ENCODE measurements around the gene PRRC2B. TPM values are rescaled to one million over a fixed set of nuclear protein-coding genes. Genes with fewer than 3 reads are reported as not detected.

The PRRC2B gene
- total and polyA plus RNA-seq, 7 donors: 22.7 to 114 (median 63.6) TPM

GRCh38 chr9:131397100-131397790 is 3.4 kb downstream of the PRRC2B start:
- ATAC-seq: no peak
- H3K27ac ChIP-seq: peak overlapping the region; percentile 95
- no peak for DNase-seq
- 26 to 42% (median 32%) methylated on average over 8 of the region's 8 CpGs for WGBS, 3 donors
- H3K4me3 ChIP-seq: peak overlapping the region; percentile 76
- TF ChIP-seq, protein P1, sequence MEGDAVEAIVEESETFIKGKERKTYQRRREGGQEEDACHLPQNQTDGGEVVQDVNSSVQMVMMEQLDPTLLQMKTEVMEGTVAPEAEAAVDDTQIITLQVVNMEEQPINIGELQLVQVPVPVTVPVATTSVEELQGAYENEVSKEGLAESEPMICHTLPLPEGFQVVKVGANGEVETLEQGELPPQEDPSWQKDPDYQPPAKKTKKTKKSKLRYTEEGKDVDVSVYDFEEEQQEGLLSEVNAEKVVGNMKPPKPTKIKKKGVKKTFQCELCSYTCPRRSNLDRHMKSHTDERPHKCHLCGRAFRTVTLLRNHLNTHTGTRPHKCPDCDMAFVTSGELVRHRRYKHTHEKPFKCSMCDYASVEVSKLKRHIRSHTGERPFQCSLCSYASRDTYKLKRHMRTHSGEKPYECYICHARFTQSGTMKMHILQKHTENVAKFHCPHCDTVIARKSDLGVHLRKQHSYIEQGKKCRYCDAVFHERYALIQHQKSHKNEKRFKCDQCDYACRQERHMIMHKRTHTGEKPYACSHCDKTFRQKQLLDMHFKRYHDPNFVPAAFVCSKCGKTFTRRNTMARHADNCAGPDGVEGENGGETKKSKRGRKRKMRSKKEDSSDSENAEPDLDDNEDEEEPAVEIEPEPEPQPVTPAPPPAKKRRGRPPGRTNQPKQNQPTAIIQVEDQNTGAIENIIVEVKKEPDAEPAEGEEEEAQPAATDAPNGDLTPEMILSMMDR (IDR thresholded peaks at IDR 0.05): no peak
- H3K27me3 ChIP-seq (ENCODE audit: insufficient read depth in 3 of 3, low read length in 2 of 3): no peaks in the 10 kb centered on the region
- H3K36me3 ChIP-seq (ENCODE audit: insufficient read depth in 1 of 2, low read depth in 1 of 2): no peaks in the 10 kb centered on the region
- peaks cover 79% of the 10 kb centered on the region for H3K4me1 ChIP-seq
- H3K9me3 ChIP-seq: no peaks in the 10 kb centered on the region
- intact Hi-C loops (cut with DNase I): no loop called here

DNA sequence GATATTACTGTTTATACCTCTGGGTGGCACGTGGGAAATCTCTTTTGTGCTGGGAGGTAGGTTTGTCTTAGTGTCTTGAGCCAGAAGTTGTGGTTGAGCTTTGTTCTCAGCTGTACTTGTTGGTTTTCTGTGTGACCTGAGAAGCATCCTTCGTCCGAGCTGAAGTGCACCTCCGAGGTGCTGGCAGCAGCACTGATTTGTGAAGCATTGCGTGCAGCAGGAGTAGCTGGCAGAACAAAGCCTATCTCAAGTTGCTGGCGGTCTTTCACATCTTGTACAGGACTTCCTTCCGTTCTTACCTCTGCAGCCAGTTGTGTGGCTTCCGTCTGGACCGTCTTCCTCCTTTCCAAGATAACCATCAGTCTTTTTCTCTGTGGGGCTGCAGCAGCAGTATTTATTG is 4.3 kb downstream of the PRRC2B start:
- Histone ChIP-seq H3K9me3 (no peaks in the 10 kb centered on the region), H3K4me1 (peaks cover 85% of the 10 kb centered on the region), H3K4me3 (peak overlapping the region; percentile 2), H3K27me3 (ENCODE audit: insufficient read depth in 3 of 3, low read length in 2 of 3) (no peaks in the 10 kb centered on the region), H3K27ac (peak overlapping the region; percentile 95), H3K36me3 (ENCODE audit: insufficient read depth in 1 of 2, low read depth in 1 of 2) (no peaks in the 10 kb centered on the region)
- 9 to 31% (median 12%) methylated on average over 9 of the region's 9 CpGs for WGBS, 3 donors
- no peak for DNase-seq
- no peak for ATAC-seq
- intact Hi-C loops (cut with DNase I): no loop called here
- TF ChIP-seq, protein P1 (IDR thresholded peaks at IDR 0.05): no peak

- Histone ChIP-seq H3K4me1 (peaks cover 100% of the 10 kb centered on the region), H3K36me3 (ENCODE audit: insufficient read depth in 1 of 2, low read depth in 1 of 2) (no peaks in the 10 kb centered on the region), H3K27ac (peak overlapping the region; percentile 95), H3K9me3 (no peaks in the 10 kb centered on the region), H3K27me3 (ENCODE audit: insufficient read depth in 3 of 3, low read length in 2 of 3) (no peaks in the 10 kb centered on the region), H3K4me3 (no peak overlapping the region)
- TF ChIP-seq, protein P1 (IDR thresholded peaks at IDR 0.05): no peak
- ATAC-seq (no peak), DNase-seq (no peak)
- WGBS, 3 donors: 87 to 91% (median 87%) methylated on average over 7 of the region's 7 CpGs
- intact Hi-C loops (cut with DNase I): no loop called here
Measured at GRCh38 chr9:131399972-131400371, 6.1 kb downstream of the PRRC2B start.

DNA sequence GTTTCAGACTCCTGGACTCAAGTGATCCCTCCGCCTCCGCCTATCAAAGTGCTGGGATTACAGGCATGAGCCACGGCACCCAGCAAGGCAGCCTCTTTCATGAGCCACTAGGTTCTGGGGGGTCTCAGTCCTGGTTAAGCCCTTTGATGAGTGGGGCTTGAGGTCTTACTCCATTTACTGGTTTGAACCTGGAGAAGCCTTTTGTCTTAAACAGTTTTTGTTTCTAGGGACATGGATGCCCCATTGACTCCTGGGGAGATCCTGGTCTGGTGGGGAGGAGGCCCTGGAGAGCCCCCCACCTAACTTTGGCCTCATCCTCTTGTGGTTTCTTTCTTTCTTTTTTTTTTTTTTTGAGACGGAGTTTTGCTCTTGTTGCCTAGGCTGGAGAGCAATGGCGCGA is 6.7 kb downstream of the PRRC2B start:
- TF ChIP-seq, protein P1 (IDR thresholded peaks at IDR 0.05): no peak
- intact Hi-C loops (cut with DNase I): no loop called here
- peak overlapping the region; percentile 90 for H3K27ac ChIP-seq

DNA sequence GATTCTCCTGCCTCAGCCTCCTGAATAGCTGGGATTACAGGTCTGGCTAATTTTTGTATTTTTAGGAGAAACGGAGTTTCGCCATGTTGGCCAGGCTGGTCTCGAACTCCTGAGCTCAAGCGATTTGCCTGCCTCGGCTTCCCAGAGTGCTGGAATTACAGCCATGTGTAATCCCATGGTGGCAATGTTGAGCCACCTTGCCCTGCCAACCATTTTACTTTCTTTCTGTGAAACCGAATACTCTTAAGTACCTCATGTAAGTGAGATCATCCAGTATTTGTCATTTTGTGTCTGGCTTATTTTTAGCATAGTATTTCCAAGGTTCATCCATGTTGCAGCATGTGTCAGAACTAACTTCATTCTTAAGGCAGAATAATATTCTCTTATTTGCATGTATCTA is 8.2 kb downstream of the PRRC2B start:
- intact Hi-C loops (cut with DNase I): no loop called here
- H3K36me3 ChIP-seq (ENCODE audit: insufficient read depth in 1 of 2, low read depth in 1 of 2): no peaks in the 10 kb centered on the region
- DNase-seq (no peak), ATAC-seq (peak; percentile 70 to 81 (median 76))
- no peaks in the 10 kb centered on the region for H3K27me3 ChIP-seq (ENCODE audit: insufficient read depth in 3 of 3, low read length in 2 of 3)
- peaks cover 100% of the 10 kb centered on the region for H3K4me1 ChIP-seq
- H3K4me3 ChIP-seq: peak overlapping the region; percentile 44
- TF ChIP-seq, protein P1 (IDR thresholded peaks at IDR 0.05): no peak
- peak overlapping the region; percentile 90 for H3K27ac ChIP-seq
- 26 to 47% (median 47%) methylated on average over 6 of the region's 6 CpGs for WGBS, 3 donors
- no peaks in the 10 kb centered on the region for H3K9me3 ChIP-seq

More for the DNA sequence above, 6.7 kb downstream of the PRRC2B start:
- peaks cover 100% of the 10 kb centered on the region for H3K4me1 ChIP-seq
- WGBS, 3 donors: 75 to 91% (median 87%) methylated on average over 6 of the region's 6 CpGs
- H3K27me3 ChIP-seq (ENCODE audit: insufficient read depth in 3 of 3, low read length in 2 of 3): no peaks in the 10 kb centered on the region
- H3K9me3 ChIP-seq: no peaks in the 10 kb centered on the region
- no peak for DNase-seq
- no peaks in the 10 kb centered on the region for H3K36me3 ChIP-seq (ENCODE audit: insufficient read depth in 1 of 2, low read depth in 1 of 2)
- H3K4me3 ChIP-seq: no peak overlapping the region
- no peak for ATAC-seq
